Measurements from ENCODE around the gene ZNF750. TPM values are rescaled to one million over a fixed set of nuclear protein-coding genes. Genes with fewer than 3 reads are reported as not detected.

The ZNF750 gene
- total and polyA plus RNA-seq, 2 of the 13 experiments (the other 11 are each of a cell fraction or from before 2014, with no cell fraction given), result not detected

GRCh38 chr17:82841921-82842596, 2.2 kb upstream of the ZNF750 start:
- no peak overlapping the region for H2AFZ ChIP-seq (ENCODE audit: low read length)
- no peak overlapping the region for H3K4me3 ChIP-seq (replicated peaks in 1 of 3; ENCODE audit: insufficient read depth in 1 of 3, low read depth in 2 of 3, low read length in 3 of 3)
- H3K9ac ChIP-seq (ENCODE audit: insufficient read depth, low read depth, low read length), result no peak overlapping the region
- H3K27me3 ChIP-seq (ENCODE audit: control insufficient read depth in 1 of 2, insufficient read depth in 2 of 2, low read length in 2 of 2), result no peaks in the 10 kb centered on the region
- POLR2A ChIA-PET, result no interaction called here
- CTCF ChIA-PET (ENCODE audit: low intra/inter-chr PET ratio, low total read pairs), result no interaction called here
- ATAC-seq (no peak), DNase-seq (ENCODE audit: low spot score) (no peak), FAIRE-seq (no peak)
- no peaks in the 10 kb centered on the region for H3K9me3 ChIP-seq (ENCODE audit: low read length)
- no peak overlapping the region for H3K4me2 ChIP-seq (ENCODE audit: low read depth, low read length)
- in situ Hi-C loops (cut with HindIII; ENCODE audit: extremely low pct_ligation_motif_present, low pct_unique_long_range_greater_than_20kb), result no loop called here
- H4K20me1 ChIP-seq (ENCODE audit: insufficient read depth, low read length), result no peaks in the 10 kb centered on the region
- WGBS (ENCODE audit: low lambda C conversion rate), result 87% methylated on average over 14 of the region's 16 CpGs
- no peak overlapping the region for H3K27ac ChIP-seq (ENCODE audit: extremely low read length, insufficient read depth, low read length)
- no TSS peak for BruUV-seq (replicated peaks)
- no peaks in the 10 kb centered on the region for H3K79me2 ChIP-seq (ENCODE audit: insufficient read depth, low read length)
- H3K4me1 ChIP-seq (ENCODE audit: insufficient read depth, low read length), result peaks cover 19% of the 10 kb centered on the region
- H3K36me3 ChIP-seq (replicated peaks in 1 of 2; ENCODE audit: control insufficient read depth in 1 of 2, insufficient read depth in 2 of 2, low read length in 2 of 2), result peaks cover 0 to 2% of the 10 kb centered on the region in 2 experiments; a peak in 1 of 5 replicates
- TF ChIP-seq ZNF3 (CRISPR knock-in tag; IDR thresholded peaks at IDR 0.05), result no peak
- no peak for TF ChIP-seq ZFAT (CRISPR knock-in tag; conservative IDR thresholded peaks at IDR 0.05)
- no peak for TF ChIP-seq ATF1 (CRISPR knock-in tag; IDR thresholded peaks at IDR 0.05)
- no peak for TF ChIP-seq ZFP36L2 (CRISPR knock-in tag; IDR thresholded peaks at IDR 0.05)
- TF ChIP-seq ZNF841 (CRISPR knock-in tag; IDR thresholded peaks at IDR 0.05; ENCODE audit: borderline replicate concordance), result no peak
- no peak for TF ChIP-seq MED1 (CRISPR knock-in tag; IDR thresholded peaks at IDR 0.05)
- no peak for TF ChIP-seq ZNF770 (CRISPR knock-in tag; IDR thresholded peaks at IDR 0.05)
- intact Hi-C loops (cut with micrococcal nuclease; ENCODE audit: unreplicated experiment), result no loop called here

- no TSS peak for BruUV-seq (replicated peaks)
- DNase-seq (ENCODE audit: low spot score) (no peak), FAIRE-seq (no peak), ATAC-seq (no peak)
- Histone ChIP-seq H3K9ac (ENCODE audit: insufficient read depth, low read depth, low read length) (no peak overlapping the region), H2AFZ (ENCODE audit: low read length) (no peak overlapping the region), H3K4me1 (ENCODE audit: insufficient read depth, low read length) (peaks cover 28% of the 10 kb centered on the region), H3K79me2 (ENCODE audit: insufficient read depth, low read length) (no peaks in the 10 kb centered on the region), H3K27ac (ENCODE audit: extremely low read length, insufficient read depth, low read length) (no peak overlapping the region), H3K4me3 (replicated peaks in 1 of 3; ENCODE audit: insufficient read depth in 1 of 3, low read depth in 2 of 3, low read length in 3 of 3) (no peak overlapping the region), H3K27me3 (ENCODE audit: control insufficient read depth in 1 of 2, insufficient read depth in 2 of 2, low read length in 2 of 2) (no peaks in the 10 kb centered on the region), H3K4me2 (ENCODE audit: low read depth, low read length) (no peak overlapping the region), H3K9me3 (ENCODE audit: low read length) (no peaks in the 10 kb centered on the region), H3K36me3 (replicated peaks in 1 of 2; ENCODE audit: control insufficient read depth in 1 of 2, insufficient read depth in 2 of 2, low read length in 2 of 2) (no peaks in the 10 kb centered on the region), H4K20me1 (ENCODE audit: insufficient read depth, low read length) (no peaks in the 10 kb centered on the region)
- intact Hi-C loops (cut with micrococcal nuclease; ENCODE audit: unreplicated experiment), result no loop called here
- 95% methylated on average over 12 of the region's 12 CpGs for WGBS (ENCODE audit: low lambda C conversion rate)
- ChIA-PET CTCF (ENCODE audit: low intra/inter-chr PET ratio, low total read pairs) (no interaction called here), POLR2A (no interaction called here)
- in situ Hi-C loops (cut with HindIII; ENCODE audit: extremely low pct_ligation_motif_present, low pct_unique_long_range_greater_than_20kb), result no loop called here
- TF ChIP-seq EHMT2 (IDR thresholded peaks at IDR 0.05; ENCODE audit: borderline replicate concordance, low read depth, low read length), result no peak
- no peak for TF ChIP-seq PAX8 (CRISPR knock-in tag; IDR thresholded peaks at IDR 0.05; ENCODE audit: borderline replicate concordance)
- no peak for TF ChIP-seq TBX3 (IDR thresholded peaks at IDR 0.05; ENCODE audit: borderline replicate concordance)
- no peak for TF ChIP-seq PCBP1 (IDR thresholded peaks at IDR 0.05; ENCODE audit: borderline replicate concordance, low read depth, low read length)
- TF ChIP-seq NFE2L2 (IDR thresholded peaks at IDR 0.05; ENCODE audit: low read length), result no peak
- TF ChIP-seq STAG1 (CRISPR knock-in tag; IDR thresholded peaks at IDR 0.05), result no peak
- TF ChIP-seq E2F2 (CRISPR knock-in tag; IDR thresholded peaks at IDR 0.05; ENCODE audit: borderline replicate concordance), result no peak
- TF ChIP-seq ATF7-NPFF (CRISPR knock-in tag; IDR thresholded peaks at IDR 0.05; ENCODE audit: low read depth), result no peak
- TF ChIP-seq NCOA5 (CRISPR knock-in tag; IDR thresholded peaks at IDR 0.05), result no peak
- TF ChIP-seq SP4 (CRISPR knock-in tag; IDR thresholded peaks at IDR 0.05), result no peak
- TF ChIP-seq ZNF12 (CRISPR knock-in tag; IDR thresholded peaks at IDR 0.05), result no peak
These were observed 609 bp upstream of the ZNF750 start for GRCh38 chr17:82840431-82840831.
